Measurements from ENCODE around the gene HES3. TPM values are rescaled to one million over a fixed set of nuclear protein-coding genes. Genes with fewer than 3 reads are reported as not detected.

The HES3 gene
- polyA plus RNA-seq, 1 of the 3 experiments (the other 2 are of a cell fraction) = not detected

DNA sequence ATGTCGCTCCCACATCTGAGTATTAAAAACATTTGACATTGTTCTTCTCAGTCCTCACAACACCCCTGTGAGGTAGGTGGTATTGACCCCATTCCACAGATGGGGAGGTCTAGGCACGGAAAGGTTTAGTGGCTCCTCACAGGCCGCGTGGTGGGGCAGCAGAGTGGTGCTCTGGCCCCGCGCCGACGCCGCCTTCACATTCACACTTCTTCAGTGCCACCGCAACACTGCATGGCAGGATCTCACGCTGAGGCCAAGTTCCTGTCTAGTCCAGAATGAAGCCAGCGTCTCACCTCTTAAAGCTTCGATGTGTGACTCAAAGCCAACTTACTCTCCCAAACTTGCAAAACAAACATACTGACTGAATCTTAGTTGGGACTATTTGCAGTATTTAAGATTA lies 20.4 kb upstream of the HES3 start (continued):
- TF ChIP-seq FOXJ3 (CRISPR knock-in tag; IDR thresholded peaks at IDR 0.05) (no peak), NFIC (IDR thresholded peaks at IDR 0.05; ENCODE audit: borderline replicate concordance) (no peak)

DNA sequence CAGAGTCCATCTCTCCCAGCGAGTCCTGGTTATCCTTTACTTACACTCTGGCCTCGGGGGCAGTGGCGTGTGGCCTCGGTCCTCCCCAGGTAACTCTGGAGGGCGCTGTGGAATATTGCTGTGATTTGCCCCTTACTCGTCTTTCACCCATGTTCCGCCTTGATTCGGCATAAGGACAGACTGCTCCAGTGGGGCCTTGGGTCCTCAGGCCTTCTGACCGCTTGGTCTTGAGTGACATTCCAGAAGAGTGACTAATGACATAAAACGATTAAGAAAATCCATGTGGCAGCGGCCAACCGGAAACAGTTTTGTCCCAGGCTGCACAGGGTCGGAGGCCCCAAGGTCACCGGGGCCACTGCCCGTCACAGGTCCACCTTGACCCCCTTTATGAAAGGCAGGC lies 19.3 kb upstream of the HES3 start:
- TF ChIP-seq, protein P1, sequence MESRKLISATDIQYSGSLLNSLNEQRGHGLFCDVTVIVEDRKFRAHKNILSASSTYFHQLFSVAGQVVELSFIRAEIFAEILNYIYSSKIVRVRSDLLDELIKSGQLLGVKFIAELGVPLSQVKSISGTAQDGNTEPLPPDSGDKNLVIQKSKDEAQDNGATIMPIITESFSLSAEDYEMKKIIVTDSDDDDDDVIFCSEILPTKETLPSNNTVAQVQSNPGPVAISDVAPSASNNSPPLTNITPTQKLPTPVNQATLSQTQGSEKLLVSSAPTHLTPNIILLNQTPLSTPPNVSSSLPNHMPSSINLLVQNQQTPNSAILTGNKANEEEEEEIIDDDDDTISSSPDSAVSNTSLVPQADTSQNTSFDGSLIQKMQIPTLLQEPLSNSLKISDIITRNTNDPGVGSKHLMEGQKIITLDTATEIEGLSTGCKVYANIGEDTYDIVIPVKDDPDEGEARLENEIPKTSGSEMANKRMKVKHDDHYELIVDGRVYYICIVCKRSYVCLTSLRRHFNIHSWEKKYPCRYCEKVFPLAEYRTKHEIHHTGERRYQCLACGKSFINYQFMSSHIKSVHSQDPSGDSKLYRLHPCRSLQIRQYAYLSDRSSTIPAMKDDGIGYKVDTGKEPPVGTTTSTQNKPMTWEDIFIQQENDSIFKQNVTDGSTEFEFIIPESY (IDR thresholded peaks at IDR 0.05; ENCODE audit: borderline replicate concordance, low read depth) = no peak
- no peak for TF ChIP-seq NFIC (IDR thresholded peaks at IDR 0.05; ENCODE audit: borderline replicate concordance)
- TF ChIP-seq SMC3 (IDR thresholded peaks at IDR 0.05; ENCODE audit: low read depth, low read length) = no peak
- TF ChIP-seq GABPA (IDR thresholded peaks at IDR 0.05; ENCODE audit: low read depth) = no peak
- TF ChIP-seq EZH2phosphoT487 (IDR thresholded peaks at IDR 0.05; ENCODE audit: borderline replicate concordance, low read depth) = no peak
- TF ChIP-seq SIN3A (IDR thresholded peaks at IDR 0.05; ENCODE audit: borderline replicate concordance, low read depth, low read length) = no peak
- TF ChIP-seq YY1 (IDR thresholded peaks at IDR 0.05; ENCODE audit: low read depth) = no peak
- TF ChIP-seq RCOR1 (IDR thresholded peaks at IDR 0.05; ENCODE audit: low read length) = no peak
- TF ChIP-seq, protein P2, sequence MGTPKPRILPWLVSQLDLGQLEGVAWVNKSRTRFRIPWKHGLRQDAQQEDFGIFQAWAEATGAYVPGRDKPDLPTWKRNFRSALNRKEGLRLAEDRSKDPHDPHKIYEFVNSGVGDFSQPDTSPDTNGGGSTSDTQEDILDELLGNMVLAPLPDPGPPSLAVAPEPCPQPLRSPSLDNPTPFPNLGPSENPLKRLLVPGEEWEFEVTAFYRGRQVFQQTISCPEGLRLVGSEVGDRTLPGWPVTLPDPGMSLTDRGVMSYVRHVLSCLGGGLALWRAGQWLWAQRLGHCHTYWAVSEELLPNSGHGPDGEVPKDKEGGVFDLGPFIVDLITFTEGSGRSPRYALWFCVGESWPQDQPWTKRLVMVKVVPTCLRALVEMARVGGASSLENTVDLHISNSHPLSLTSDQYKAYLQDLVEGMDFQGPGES (IDR thresholded peaks at IDR 0.05; ENCODE audit: low read depth, low read length) = no peak
- no peak for TF ChIP-seq POLR2AphosphoS5 (IDR thresholded peaks at IDR 0.05; ENCODE audit: low read depth, low read length)
- TF ChIP-seq TEAD4 (IDR thresholded peaks at IDR 0.05; ENCODE audit: borderline replicate concordance, insufficient read depth) = no peak
- TF ChIP-seq, protein P3, sequence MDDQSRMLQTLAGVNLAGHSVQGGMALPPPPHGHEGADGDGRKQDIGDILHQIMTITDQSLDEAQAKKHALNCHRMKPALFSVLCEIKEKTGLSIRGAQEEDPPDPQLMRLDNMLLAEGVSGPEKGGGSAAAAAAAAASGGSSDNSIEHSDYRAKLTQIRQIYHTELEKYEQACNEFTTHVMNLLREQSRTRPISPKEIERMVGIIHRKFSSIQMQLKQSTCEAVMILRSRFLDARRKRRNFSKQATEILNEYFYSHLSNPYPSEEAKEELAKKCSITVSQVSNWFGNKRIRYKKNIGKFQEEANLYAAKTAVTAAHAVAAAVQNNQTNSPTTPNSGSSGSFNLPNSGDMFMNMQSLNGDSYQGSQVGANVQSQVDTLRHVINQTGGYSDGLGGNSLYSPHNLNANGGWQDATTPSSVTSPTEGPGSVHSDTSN (IDR thresholded peaks at IDR 0.05) = no peak
- TF ChIP-seq, protein P4, sequence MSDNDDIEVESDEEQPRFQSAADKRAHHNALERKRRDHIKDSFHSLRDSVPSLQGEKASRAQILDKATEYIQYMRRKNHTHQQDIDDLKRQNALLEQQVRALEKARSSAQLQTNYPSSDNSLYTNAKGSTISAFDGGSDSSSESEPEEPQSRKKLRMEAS (IDR thresholded peaks at IDR 0.05; ENCODE audit: low read depth) = no peak
- no peak for TF ChIP-seq RXRA (IDR thresholded peaks at IDR 0.05; ENCODE audit: borderline replicate concordance, low read depth)
- no peak for TF ChIP-seq EP300 (IDR thresholded peaks at IDR 0.05; ENCODE audit: borderline replicate concordance in 1 of 2, low read depth in 1 of 2, low read length in 1 of 2)
- no peak for TF ChIP-seq MEF2A (IDR thresholded peaks at IDR 0.05; ENCODE audit: borderline replicate concordance, low read depth)
- H3F3A ChIP-seq (replicated peaks; ENCODE audit: insufficient read depth) = no peaks in the 10 kb centered on the region
- no peak overlapping the region for H2AFZ ChIP-seq (ENCODE audit: low read depth)
- peaks cover 3% of the 10 kb centered on the region; the same call in 1 of the 2 replicates for H3K79me2 ChIP-seq (ENCODE audit: insufficient read depth)
- ChIA-PET CTCF (interaction anchor here (1.5 to 2.1 kb wide), 4 partner anchors 14 to 172 kb away, joined by 3 to 8 read pairs (median 5); partner anchors contain the start of gene RPL22), POLR2A (no interaction called here)
- no peak overlapping the region for H3K9ac ChIP-seq
- no peaks in the 10 kb centered on the region for H3K27me3 ChIP-seq (ENCODE audit: insufficient read depth)
- no peaks in the 10 kb centered on the region for H3K9me3 ChIP-seq
- H3K27ac ChIP-seq (ENCODE audit: low read depth in 2 of 2, low read length in 1 of 2) = no peak overlapping the region
- H3K36me3 ChIP-seq (replicated peaks in 1 of 2; ENCODE audit: control insufficient read depth in 1 of 2, insufficient read depth in 2 of 2, low read length in 1 of 2) = peaks cover 7 to 41% of the 10 kb centered on the region in 2 experiments
- DNase-seq = no peak
- H4K20me1 ChIP-seq (ENCODE audit: insufficient read depth) = no peaks in the 10 kb centered on the region
- H3K4me2 ChIP-seq = no peak overlapping the region
- H3K4me1 ChIP-seq (ENCODE audit: control insufficient read depth in 1 of 2, insufficient read depth in 2 of 2, low read depth in 1 of 2, low read length in 1 of 2) = no peaks in the 10 kb centered on the region
- no peak overlapping the region for H3K4me3 ChIP-seq (ENCODE audit: low read depth in 2 of 2, low read length in 1 of 2)
- no peaks in the 10 kb centered on the region for H3K9me2 ChIP-seq
- 75% methylated on average over 11 of the region's 15 CpGs for WGBS (ENCODE audit: low lambda C conversion rate)
